HepG2 (cell line): Measurements from ENCODE around the gene NOVA2. TPM values are rescaled to one million over a fixed set of nuclear protein-coding genes. Genes with fewer than 3 reads are reported as not detected.
A peak's percentile ranks its signal among the peaks of the same experiment; 100 is the strongest.

Experiments
- ATAC-seq: fragments of 200-7000 bp; cut with Tn5 transposase; 3 replicates; pipeline ENCODE4 v1.9.1; 2020; ENCODE audit warnings: mild to moderate bottlenecking, moderate library complexity
- BruUV-seq: library from RNA; stranded (reverse); fragments of 400-500 nt; replicated peaks from 2 replicates; lab custom pipeline; 2021; lab: Mats Ljungman, UMichigan
- CTCF ChIA-PET: fragments of 300-600 bp; formaldehyde crosslinking; extraction: SDS; loops from one replicate; lab custom pipeline; 2021; ENCODE audit warnings: low total read pairs, inconsistent platforms, low intra/inter-chr PET ratio; lab: Yijun Ruan, JAX
- POLR2A ChIA-PET: fragments of 350-600 bp; sonication (Branson Sonifier 250); formaldehyde crosslinking; loops from one replicate; lab custom pipeline; 2020; ENCODE audit warnings: antibody characterized with exemption, inconsistent platforms; lab: Yijun Ruan, JAX
- DNase-seq: peaks from one replicate; pipeline ENCODE4 v3.0.0-alpha.2; 2015; ENCODE audit warnings: low spot score
- FAIRE-seq: peaks from 3 replicates; lab custom pipeline; 2011; peaks lifted over from hg19 to GRCh38; lab: Jason Lieb, UNC
- H2AFZ ChIP-seq: one replicate; pipeline ENCODE4 v1.6.1; 2011; ENCODE audit warnings: low read length, inconsistent platforms
- H3K27ac ChIP-seq: fragments of 300-600 bp; 3 replicates; pipeline ENCODE4 v1.8.0; 2011; ENCODE audit warnings: mixed run types, mild to moderate bottlenecking, mixed read lengths, low read length, inconsistent platforms; ENCODE audit not compliant: insufficient read depth; ENCODE audit errors: extremely low read length
- H3K27me3 ChIP-seq, 2 experiments: fragments of 200-600 bp in 1 of 2; 2 replicates in 1 of 2; 3 replicates in 1 of 2; pipeline versions ENCODE4 v1.6.0 to v1.8.0; 2011; ENCODE audit warnings: low read length in 2 of 2, mild to moderate bottlenecking in 2 of 2, moderate library complexity in 2 of 2, inconsistent platforms in 1 of 2; ENCODE audit not compliant: insufficient read depth in 2 of 2, control insufficient read depth in 1 of 2
- H3K36me3 ChIP-seq, 2 experiments: fragments of 200-600 bp in 1 of 2; replicated peaks in 1 of 2; 2 replicates in 1 of 2; 3 replicates in 1 of 2; pipeline versions ENCODE4 v1.5.1 to v1.8.0; 2011; ENCODE audit warnings: low read length in 2 of 2, inconsistent platforms in 1 of 2; ENCODE audit not compliant: insufficient read depth in 2 of 2, control insufficient read depth in 1 of 2
- H3K4me1 ChIP-seq: 2 replicates; pipeline ENCODE4 v1.5.1; 2012; ENCODE audit warnings: low read length, inconsistent platforms; ENCODE audit not compliant: insufficient read depth
- H3K4me2 ChIP-seq: 2 replicates; pipeline ENCODE4 v1.6.0; 2011; ENCODE audit warnings: low read depth, low read length, inconsistent platforms
- H3K4me3 ChIP-seq, 3 experiments: fragments of 200-600 bp in 1 of 3; sonication (generic), shearing (Covaris generic) in 1 of 3; replicated peaks in 1 of 3; 2 replicates each; pipeline ENCODE4 v1.5.1; 2011 to 2016; ENCODE audit warnings: low read length in 3 of 3, inconsistent platforms in 2 of 3, low read depth in 2 of 3, mild to moderate bottlenecking in 2 of 3, control low read depth in 1 of 3, mixed read lengths in 1 of 3; ENCODE audit not compliant: insufficient read depth in 1 of 3
- H3K79me2 ChIP-seq: one replicate; pipeline ENCODE4 v1.6.1; 2011; ENCODE audit warnings: low read length, inconsistent platforms; ENCODE audit not compliant: insufficient read depth
- H3K9ac ChIP-seq: 2 replicates; pipeline ENCODE4 v1.6.0; 2011; ENCODE audit warnings: mild to moderate bottlenecking, low read depth, low read length, inconsistent platforms; ENCODE audit not compliant: insufficient read depth
- H3K9me3 ChIP-seq: 2 replicates; pipeline ENCODE4 v1.5.1; 2012; ENCODE audit warnings: mild to moderate bottlenecking, low read length
- H4K20me1 ChIP-seq: 2 replicates; pipeline ENCODE4 v1.6.0; 2011; ENCODE audit warnings: inconsistent platforms, mild to moderate bottlenecking, low read length, moderate library complexity; ENCODE audit not compliant: insufficient read depth
- EZH2 ChIP-seq: conservative IDR thresholded peaks from 2 replicates; pipeline ENCODE4 v1.6.1; 2012; ENCODE audit warnings: mild to moderate bottlenecking, low read depth, low read length, moderate library complexity
- IKZF1 ChIP-seq: fragments of 450-650 bp; IDR thresholded peaks from 2 replicates; pipeline ENCODE4 v1.7.1; 2016
- IKZF4 ChIP-seq: sonication (generic); formaldehyde crosslinking; IDR thresholded peaks from 2 replicates; pipeline ENCODE4 v1.5.1; 2020; ENCODE audit warnings: borderline replicate concordance, mild to moderate bottlenecking, low read depth, missing genetic modification reagents; ENCODE audit errors: not compliant biosample characterization
- IRF2 ChIP-seq: IDR thresholded peaks from 2 replicates; pipeline ENCODE4 v1.6.1; 2018; ENCODE audit warnings: missing genetic modification reagents, missing compliant biosample characterization
- NFIB ChIP-seq: sonication (generic); formaldehyde crosslinking; IDR thresholded peaks from 2 replicates; pipeline ENCODE4 v1.9.0; 2021; ENCODE audit warnings: missing genetic modification reagents, mild to moderate bottlenecking, borderline replicate concordance
- NONO ChIP-seq, 2 experiments: fragments of 450-650 bp in 1 of 2; sonication (generic) in 1 of 2; formaldehyde crosslinking in 1 of 2; IDR thresholded peaks in 1 of 2; conservative IDR thresholded peaks in 1 of 2; 2 replicates each; pipeline versions ENCODE4 v1.6.1 to v1.8.0; 2017 to 2022; ENCODE audit warnings: mild to moderate bottlenecking in 1 of 2, missing genetic modification reagents in 1 of 2, moderate library complexity in 1 of 2
- RFX3 ChIP-seq: IDR thresholded peaks from 2 replicates; pipeline ENCODE4 v1.6.1; 2016; ENCODE audit warnings: missing biosample characterization, missing genetic modification reagents
- SIN3B ChIP-seq: fragments of 150-350 bp; IDR thresholded peaks from 2 replicates; pipeline ENCODE4 v1.6.1; 2014; ENCODE audit warnings: low read length
- USF2 ChIP-seq, 2 experiments: sonication (generic) in 1 of 2; formaldehyde crosslinking in 1 of 2; IDR thresholded peaks; 2 replicates each; pipeline versions ENCODE4 v1.5.1 to v1.6.1; 2011 to 2020; ENCODE audit warnings: borderline replicate concordance in 1 of 2, low read depth in 1 of 2, low read length in 1 of 2, mild to moderate bottlenecking in 1 of 2, missing genetic modification reagents in 1 of 2, moderate library complexity in 1 of 2
- ZBTB38 ChIP-seq: sonication (generic); formaldehyde crosslinking; IDR thresholded peaks from 2 replicates; pipeline ENCODE4 v1.5.1; 2020; ENCODE audit warnings: mild to moderate bottlenecking, missing genetic modification reagents
- ZBTB7B ChIP-seq: sonication (generic); formaldehyde crosslinking; IDR thresholded peaks from 2 replicates; pipeline ENCODE4 v1.4.0; 2020; ENCODE audit warnings: missing genetic modification reagents
- ZBTB8A ChIP-seq: sonication (generic); formaldehyde crosslinking; IDR thresholded peaks from 2 replicates; pipeline ENCODE4 v1.4.0; 2020; ENCODE audit warnings: mild to moderate bottlenecking, low read depth, missing genetic modification reagents, borderline replicate concordance
- ZC3H13 ChIP-seq: sonication (generic); formaldehyde crosslinking; IDR thresholded peaks from 2 replicates; pipeline ENCODE4 v1.8.1; 2023; ENCODE audit warnings: mild to moderate bottlenecking, missing genetic modification reagents, moderate library complexity
- ZMYM2 ChIP-seq: sonication (generic); formaldehyde crosslinking; IDR thresholded peaks from 2 replicates; pipeline ENCODE4 v1.8.0; 2022; ENCODE audit warnings: mild to moderate bottlenecking, missing genetic modification reagents
- ZNF205 ChIP-seq: IDR thresholded peaks from 2 replicates; pipeline ENCODE4 v1.6.1; 2018; ENCODE audit warnings: missing biosample characterization, missing genetic modification reagents
- ZNF343 ChIP-seq: sonication (generic); formaldehyde crosslinking; IDR thresholded peaks from 2 replicates; pipeline ENCODE4 v1.4.0; 2020; ENCODE audit warnings: mild to moderate bottlenecking, missing genetic modification reagents
- ZNF816 ChIP-seq: sonication (generic); formaldehyde crosslinking; IDR thresholded peaks from 2 replicates; pipeline ENCODE4 v1.8.0; 2022; ENCODE audit warnings: missing genetic modification reagents, mild to moderate bottlenecking, borderline replicate concordance
- WGBS: methylation state at CpG from one replicate; pipeline ENCODE4 v1.1.6; 2017; ENCODE audit warnings: low lambda C conversion rate; 5-methylcytosine and 5-hydroxymethylcytosine counted together
- in situ Hi-C: cut with HindIII; loops from 2 replicates; pipeline ENCODE4 v1.10.0; 2017; ENCODE audit warnings: low pct_unique_long_range_greater_than_20kb; ENCODE audit not compliant: extremely low pct_ligation_motif_present
- intact Hi-C: fragments of 100-400 bp; cut with micrococcal nuclease; formaldehyde crosslinking; loops from one replicate; pipeline ENCODE4 v1.10.0; 2022; ENCODE audit not compliant: unreplicated experiment
- polyA plus RNA-seq, 8 experiments: library from polyadenylated mRNA; depleted of rRNA in 3 of 8; stranded (reverse) in 7 of 8; unstranded in 1 of 8; fragments of >200 nt; fragmentation: Illumina TruSeq in 4 of 8; extraction: Trizol in 4 of 8; gene quantifications; 2 replicates each; pipeline versions ENCODE4 v1.2.1 to v1.2.3, GENCODE V29; 2011 to 2016; ENCODE audit warnings: low read depth in 4 of 8, missing spikeins in 1 of 8, mixed read lengths in 1 of 8; ENCODE audit not compliant: insufficient read depth in 1 of 8
- total RNA-seq, 5 experiments: library from RNA; depleted of rRNA; stranded (reverse); fragments of >200 nt; fragmentation: Illumina TruSeq; extraction: Trizol; gene quantifications; 2 replicates each; pipeline ENCODE4 v1.2.3, GENCODE V29; 2016; ENCODE audit warnings: low read depth in 1 of 5
- TF ChIP-seq, protein P1 (sequence below): sonication (generic); formaldehyde crosslinking; IDR thresholded peaks from 2 replicates; pipeline ENCODE4 v1.5.0; 2020; ENCODE audit warnings: mild to moderate bottlenecking, missing genetic modification reagents

Gene NOVA2
- total and polyA plus RNA-seq, 2 of the 13 experiments (the other 11 are each of a cell fraction or from before 2014, with no cell fraction given): not detected

- intact Hi-C loops (no loop called here), in situ Hi-C loops (no loop called here)
- Histone ChIP-seq H3K79me2 (peaks cover 15% of the 10 kb centered on the region), H3K4me3 (peak overlapping the region; percentile 69 to 91 (median 80)), H3K27ac (peak overlapping the region; percentile 78), H3K9me3 (no peaks in the 10 kb centered on the region), H3K4me1 (peaks cover 46% of the 10 kb centered on the region), H2AFZ (no peak overlapping the region), H3K4me2 (peak overlapping the region; percentile 84), H3K36me3 (no peaks in the 10 kb centered on the region), H4K20me1 (no peaks in the 10 kb centered on the region), H3K9ac (peak overlapping the region; percentile 82), H3K27me3 (no peaks in the 10 kb centered on the region)
- WGBS: 87% methylated on average over 44 of the region's 72 CpGs
- no peak for DNase-seq
- peak; percentile 20 for ATAC-seq
- ChIA-PET POLR2A (interaction anchor here (0.9 to 10.3 kb wide), 7 partner anchors 9 to 102 kb away, joined by 3 to 388 read pairs (median 6); partner anchors contain the start of genes DMPK, FOXA3, MYPOP and SYMPK), CTCF (interaction anchor here (4.5 to 5.3 kb wide), 2 partner anchors 21 to 68 kb away, joined by 50 to 263 read pairs; partner anchors contain the start of genes FOXA3 and SYMPK)
- BruUV-seq: no TSS peak
- no peak for FAIRE-seq
- TF ChIP-seq ZNF343 (CRISPR knock-in tag): no peak
- TF ChIP-seq ZBTB7B (CRISPR knock-in tag): 0 out of 2 replicates have a peak, but pooled peaks have one; percentile 12
- peak; percentile 99 for TF ChIP-seq ZBTB38
- no peak for TF ChIP-seq EZH2
- TF ChIP-seq ZNF816 (CRISPR knock-in tag): no peak
- no peak for TF ChIP-seq SIN3B
- no peak for TF ChIP-seq ZMYM2 (CRISPR knock-in tag)
- no peak for TF ChIP-seq ZBTB8A (CRISPR knock-in tag)
- peak; percentile 26; the same call in 1 of the 2 replicates for TF ChIP-seq IRF2 (CRISPR knock-in tag)
- no peak for TF ChIP-seq ZNF205 (CRISPR knock-in tag)
- no peak for TF ChIP-seq IKZF1
- no peak for TF ChIP-seq USF2 (IDR thresholded peaks at IDR 0.05; ENCODE audit: low read depth, low read length)
- no peak for TF ChIP-seq USF2 (CRISPR knock-in tag; IDR thresholded peaks at IDR 0.05; ENCODE audit: borderline replicate concordance)
- no peak for TF ChIP-seq RFX3 (CRISPR knock-in tag)
- TF ChIP-seq, protein P1, sequence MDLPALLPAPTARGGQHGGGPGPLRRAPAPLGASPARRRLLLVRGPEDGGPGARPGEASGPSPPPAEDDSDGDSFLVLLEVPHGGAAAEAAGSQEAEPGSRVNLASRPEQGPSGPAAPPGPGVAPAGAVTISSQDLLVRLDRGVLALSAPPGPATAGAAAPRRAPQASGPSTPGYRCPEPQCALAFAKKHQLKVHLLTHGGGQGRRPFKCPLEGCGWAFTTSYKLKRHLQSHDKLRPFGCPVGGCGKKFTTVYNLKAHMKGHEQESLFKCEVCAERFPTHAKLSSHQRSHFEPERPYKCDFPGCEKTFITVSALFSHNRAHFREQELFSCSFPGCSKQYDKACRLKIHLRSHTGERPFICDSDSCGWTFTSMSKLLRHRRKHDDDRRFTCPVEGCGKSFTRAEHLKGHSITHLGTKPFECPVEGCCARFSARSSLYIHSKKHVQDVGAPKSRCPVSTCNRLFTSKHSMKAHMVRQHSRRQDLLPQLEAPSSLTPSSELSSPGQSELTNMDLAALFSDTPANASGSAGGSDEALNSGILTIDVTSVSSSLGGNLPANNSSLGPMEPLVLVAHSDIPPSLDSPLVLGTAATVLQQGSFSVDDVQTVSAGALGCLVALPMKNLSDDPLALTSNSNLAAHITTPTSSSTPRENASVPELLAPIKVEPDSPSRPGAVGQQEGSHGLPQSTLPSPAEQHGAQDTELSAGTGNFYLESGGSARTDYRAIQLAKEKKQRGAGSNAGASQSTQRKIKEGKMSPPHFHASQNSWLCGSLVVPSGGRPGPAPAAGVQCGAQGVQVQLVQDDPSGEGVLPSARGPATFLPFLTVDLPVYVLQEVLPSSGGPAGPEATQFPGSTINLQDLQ (CRISPR knock-in tag): no peak
- TF ChIP-seq IKZF4 (CRISPR knock-in tag): no peak
- TF ChIP-seq NONO (IDR thresholded peaks at IDR 0.05): no peak
- TF ChIP-seq NONO (CRISPR knock-in tag; conservative IDR thresholded peaks at IDR 0.05): peak; percentile 35
- TF ChIP-seq ZC3H13 (CRISPR knock-in tag): peak; percentile 90
- TF ChIP-seq NFIB (CRISPR knock-in tag): no peak
Measured at GRCh38 chr19:45884682-45885555, 88.7 kb downstream of the NOVA2 start.
